ENCODE data around the gene MARCHF6.

Gene MARCHF6

DNA sequence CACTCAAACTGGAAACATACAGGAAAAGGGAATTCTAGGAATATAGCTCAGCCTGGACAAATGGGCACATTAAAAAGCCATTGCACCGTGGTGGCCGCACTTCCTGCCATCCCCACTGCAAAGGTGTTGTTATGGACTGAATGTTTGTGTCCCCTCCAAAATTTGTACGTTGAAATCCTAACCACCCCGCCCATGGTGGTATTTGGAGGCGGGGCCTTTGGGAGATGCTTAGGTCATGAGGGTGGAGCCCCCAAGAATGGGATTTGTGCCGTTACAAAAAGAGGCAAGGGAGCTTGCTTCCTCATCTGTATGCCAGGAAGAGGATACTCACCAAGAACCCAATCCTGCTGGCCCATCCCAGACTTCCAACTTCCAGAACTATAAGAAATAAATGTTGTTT is 44.7 kb upstream of the MARCHF6 start:
- TF ChIP-seq, protein P1, sequence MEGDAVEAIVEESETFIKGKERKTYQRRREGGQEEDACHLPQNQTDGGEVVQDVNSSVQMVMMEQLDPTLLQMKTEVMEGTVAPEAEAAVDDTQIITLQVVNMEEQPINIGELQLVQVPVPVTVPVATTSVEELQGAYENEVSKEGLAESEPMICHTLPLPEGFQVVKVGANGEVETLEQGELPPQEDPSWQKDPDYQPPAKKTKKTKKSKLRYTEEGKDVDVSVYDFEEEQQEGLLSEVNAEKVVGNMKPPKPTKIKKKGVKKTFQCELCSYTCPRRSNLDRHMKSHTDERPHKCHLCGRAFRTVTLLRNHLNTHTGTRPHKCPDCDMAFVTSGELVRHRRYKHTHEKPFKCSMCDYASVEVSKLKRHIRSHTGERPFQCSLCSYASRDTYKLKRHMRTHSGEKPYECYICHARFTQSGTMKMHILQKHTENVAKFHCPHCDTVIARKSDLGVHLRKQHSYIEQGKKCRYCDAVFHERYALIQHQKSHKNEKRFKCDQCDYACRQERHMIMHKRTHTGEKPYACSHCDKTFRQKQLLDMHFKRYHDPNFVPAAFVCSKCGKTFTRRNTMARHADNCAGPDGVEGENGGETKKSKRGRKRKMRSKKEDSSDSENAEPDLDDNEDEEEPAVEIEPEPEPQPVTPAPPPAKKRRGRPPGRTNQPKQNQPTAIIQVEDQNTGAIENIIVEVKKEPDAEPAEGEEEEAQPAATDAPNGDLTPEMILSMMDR (IDR thresholded peaks at IDR 0.05) = no peak

- TF ChIP-seq, protein P1 (IDR thresholded peaks at IDR 0.05) = no peak
These were observed 43.3 kb upstream of the MARCHF6 start for GRCh38 chr5:10310066-10310779.

GRCh38 chr5:10311595-10312425 is 41.7 kb upstream of the MARCHF6 start:
- TF ChIP-seq, protein P1 (IDR thresholded peaks at IDR 0.05) = no peak

DNA sequence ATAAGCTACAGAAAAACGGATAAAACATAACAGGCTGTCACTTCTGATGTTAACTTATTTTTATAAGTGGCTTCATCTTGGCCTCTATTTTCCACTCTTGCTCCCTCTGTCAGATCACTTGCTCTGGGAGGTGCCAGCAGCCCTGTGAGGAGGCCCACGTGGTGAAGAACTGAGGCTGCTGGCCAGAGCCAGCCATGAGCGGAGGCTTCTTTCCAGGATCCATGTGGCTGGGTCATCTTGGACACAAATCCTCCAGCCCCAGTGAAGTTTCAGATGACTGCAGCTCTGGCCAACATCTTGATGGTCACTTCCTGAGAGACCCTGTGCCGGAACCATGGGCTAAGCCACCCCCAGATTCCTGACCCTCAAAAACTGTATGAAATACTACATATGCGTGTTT is 38.3 kb upstream of the MARCHF6 start:
- TF ChIP-seq, protein P1 (IDR thresholded peaks at IDR 0.05) = no peak

DNA sequence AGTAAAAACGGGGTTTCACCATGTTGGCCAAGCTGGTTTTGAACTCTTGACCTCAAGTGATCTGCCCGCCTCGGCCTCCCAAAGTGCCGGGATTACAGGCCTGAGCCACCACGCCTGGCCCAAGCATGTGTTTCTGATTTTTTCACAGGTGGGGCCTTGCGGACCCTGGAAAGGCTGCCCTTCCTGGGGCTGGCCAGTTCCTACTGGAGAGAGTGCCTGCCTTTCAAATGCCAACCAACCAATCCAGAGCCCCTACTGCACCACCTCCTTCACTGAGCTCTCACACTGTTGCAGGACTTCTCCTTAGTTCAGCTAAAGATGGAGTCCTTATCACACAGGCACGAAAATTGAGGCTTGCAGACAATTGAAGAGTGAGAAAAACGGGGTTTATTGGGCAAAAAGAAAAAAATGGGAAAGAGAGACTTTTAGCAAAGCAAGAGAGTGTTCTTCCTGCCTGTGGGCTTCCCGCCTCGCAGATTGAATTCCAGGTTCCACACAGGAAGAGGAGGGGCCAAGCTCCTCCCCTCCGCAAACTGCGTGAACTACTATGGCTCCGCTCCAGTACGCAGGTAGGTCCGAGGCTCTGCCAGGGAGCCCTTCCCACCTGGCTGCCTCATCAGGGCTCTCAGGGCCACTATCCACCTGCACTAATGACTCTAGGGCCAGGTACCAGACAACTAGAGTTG is 37.5 kb upstream of the MARCHF6 start:
- TF ChIP-seq, protein P1 (IDR thresholded peaks at IDR 0.05) = no peak

DNA sequence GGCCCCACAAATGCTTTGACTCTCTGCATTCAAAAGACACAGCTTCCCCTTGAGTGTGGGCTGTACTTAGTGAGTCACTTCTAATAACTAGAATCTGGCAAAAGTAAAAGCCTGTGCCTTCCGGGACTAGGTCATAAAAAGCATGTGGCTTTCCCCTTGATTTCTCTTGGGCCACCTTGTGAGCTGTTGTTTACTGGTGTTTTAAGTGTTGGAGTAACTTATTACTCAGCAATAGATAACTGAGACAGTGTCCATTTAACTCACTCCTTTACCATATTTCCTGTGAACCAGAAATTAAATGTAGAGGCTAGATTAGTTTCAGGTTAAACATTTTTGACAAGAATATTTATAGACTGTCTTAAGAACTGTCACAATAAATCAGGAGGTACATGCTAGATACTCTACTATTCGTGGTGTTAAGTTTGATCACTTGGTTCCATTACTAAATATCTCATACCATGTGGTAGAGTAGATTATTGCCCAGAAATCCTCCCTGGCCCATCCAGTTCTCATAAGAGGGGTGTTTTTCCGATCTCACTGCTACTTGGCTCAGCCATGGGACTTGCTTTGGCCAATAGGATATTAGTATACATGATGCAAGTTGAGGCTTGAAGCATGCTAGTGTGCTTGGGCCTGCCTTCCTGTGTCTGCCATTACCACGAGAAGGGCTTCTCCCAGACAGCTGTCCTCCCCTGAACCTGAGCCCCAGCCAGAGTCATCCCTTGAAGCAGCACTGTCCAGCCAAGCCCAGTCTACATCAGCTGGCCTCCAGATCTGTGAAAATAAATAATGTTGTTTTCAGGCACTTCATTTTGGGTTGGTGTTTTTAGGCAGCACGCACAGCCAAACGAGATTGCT is 35.4 kb upstream of the MARCHF6 start:
- TF ChIP-seq, protein P1 (IDR thresholded peaks at IDR 0.05) = no peak
